H1 (cell line): ENCODE results near the gene NEBL.

ENCODE experiments used
- JUN ChIP-seq: IDR thresholded peaks from 2 replicates; pipeline ENCODE4 v1.6.1; 2011; ENCODE audit warnings: low read depth, mild to moderate bottlenecking, improper control_type of control experiment, low read length
- PHF8 ChIP-seq: fragments of 200-600 bp; sonication (generic); conservative IDR thresholded peaks from 2 replicates; pipeline ENCODE4 v1.7.1; 2012; ENCODE audit warnings: low read depth, mild to moderate bottlenecking, inconsistent platforms, low read length, moderate library complexity
- POLR2A ChIP-seq, 2 experiments: IDR thresholded peaks; 1 replicate in 1 of 2; 2 replicates in 1 of 2; pipeline ENCODE4 v1.6.1; 2011; ENCODE audit warnings: low read depth in 2 of 2, low read length in 2 of 2, mild to moderate bottlenecking in 2 of 2; ENCODE audit errors: control extremely low read depth in 1 of 2
- POLR2AphosphoS5 ChIP-seq: IDR thresholded peaks from 2 replicates; pipeline ENCODE4 v1.6.1; 2011; ENCODE audit warnings: low read depth, low read length
- RXRA ChIP-seq: IDR thresholded peaks from 2 replicates; pipeline ENCODE4 v1.6.1; 2011; ENCODE audit warnings: low read depth, mild to moderate bottlenecking, low read length, moderate library complexity; ENCODE audit not compliant: insufficient read depth
- TF ChIP-seq, protein P1 (sequence below), 3 experiments: IDR thresholded peaks; 1 replicate in 2 of 3; 2 replicates in 1 of 3; pipeline versions ENCODE4 v1.5.1 to v1.6.1; 2011; ENCODE audit warnings: low read length in 3 of 3, mild to moderate bottlenecking in 3 of 3, inconsistent platforms in 2 of 3, low read depth in 1 of 3, moderate library complexity in 1 of 3; ENCODE audit not compliant: insufficient read depth in 1 of 3; ENCODE audit errors: control extremely low read depth in 1 of 3

DNA sequence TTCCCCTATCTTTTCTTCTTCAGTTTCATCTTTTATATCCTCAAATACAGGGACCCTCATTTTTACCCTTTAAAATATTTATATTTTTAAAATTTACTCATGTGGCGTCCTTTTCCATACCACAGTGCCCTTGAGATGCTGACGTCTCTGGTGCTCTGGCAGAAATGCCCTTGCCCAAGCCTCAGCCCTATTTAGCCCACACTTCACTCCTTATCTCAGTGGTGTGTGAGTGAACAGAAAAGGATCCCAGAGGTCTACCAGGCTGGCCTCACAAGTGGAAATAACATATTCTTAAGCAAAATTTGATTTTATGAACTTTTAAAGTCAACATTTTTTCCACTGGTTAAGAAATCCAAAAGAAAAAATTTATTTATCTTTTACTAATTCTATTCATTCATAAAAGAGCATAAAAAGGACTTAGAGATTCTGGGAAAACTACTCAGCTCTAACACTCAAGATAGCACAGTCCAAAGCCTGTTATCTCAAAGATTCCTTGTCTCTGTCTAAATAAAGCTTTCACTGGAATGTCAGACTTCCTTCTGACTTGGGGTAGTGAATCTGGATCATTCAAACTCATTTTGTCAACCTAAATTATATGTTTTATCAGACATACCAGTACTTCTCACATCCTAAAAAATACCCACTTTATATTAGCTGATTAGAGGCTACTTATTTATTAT is at the start of gene NEBL:
- no peak for TF ChIP-seq RXRA
- TF ChIP-seq, protein P1, sequence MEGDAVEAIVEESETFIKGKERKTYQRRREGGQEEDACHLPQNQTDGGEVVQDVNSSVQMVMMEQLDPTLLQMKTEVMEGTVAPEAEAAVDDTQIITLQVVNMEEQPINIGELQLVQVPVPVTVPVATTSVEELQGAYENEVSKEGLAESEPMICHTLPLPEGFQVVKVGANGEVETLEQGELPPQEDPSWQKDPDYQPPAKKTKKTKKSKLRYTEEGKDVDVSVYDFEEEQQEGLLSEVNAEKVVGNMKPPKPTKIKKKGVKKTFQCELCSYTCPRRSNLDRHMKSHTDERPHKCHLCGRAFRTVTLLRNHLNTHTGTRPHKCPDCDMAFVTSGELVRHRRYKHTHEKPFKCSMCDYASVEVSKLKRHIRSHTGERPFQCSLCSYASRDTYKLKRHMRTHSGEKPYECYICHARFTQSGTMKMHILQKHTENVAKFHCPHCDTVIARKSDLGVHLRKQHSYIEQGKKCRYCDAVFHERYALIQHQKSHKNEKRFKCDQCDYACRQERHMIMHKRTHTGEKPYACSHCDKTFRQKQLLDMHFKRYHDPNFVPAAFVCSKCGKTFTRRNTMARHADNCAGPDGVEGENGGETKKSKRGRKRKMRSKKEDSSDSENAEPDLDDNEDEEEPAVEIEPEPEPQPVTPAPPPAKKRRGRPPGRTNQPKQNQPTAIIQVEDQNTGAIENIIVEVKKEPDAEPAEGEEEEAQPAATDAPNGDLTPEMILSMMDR (IDR thresholded peaks at IDR 0.05; ENCODE audit: control extremely low read depth in 1 of 3, insufficient read depth in 1 of 3, low read depth in 1 of 3, low read length in 3 of 3) = no peak
- TF ChIP-seq POLR2AphosphoS5 = no peak
- no peak for TF ChIP-seq PHF8
- no peak for TF ChIP-seq JUN
- TF ChIP-seq POLR2A (IDR thresholded peaks at IDR 0.05; ENCODE audit: control extremely low read depth in 1 of 2, low read depth in 2 of 2, low read length in 2 of 2) = no peak
